Upper lobe of right lung (tissue), 1 donor: ENCODE results near the gene EDARADD. TPM values are rescaled to one million over a fixed set of nuclear protein-coding genes. Genes with fewer than 3 reads are reported as not detected.
"Not testable (repeated sequence)": the region's sequence is repeated elsewhere in the genome, so short reads cannot be mapped to it uniquely, and the experiment has no call there.

ENCODE experiments used
- ATAC-seq: fragments of 200-7000 bp; cut with Tn5 transposase; one replicate; pipeline ENCODE4 v1.9.1; 2020; ENCODE audit warnings: mild to moderate bottlenecking, moderate library complexity
- DNase-seq: peaks from one replicate; pipeline ENCODE4 v3.0.0-alpha.2; 2020
- H3K27ac ChIP-seq: fragments of 200-600 bp; one replicate; pipeline ENCODE4 v1.8.0; 2022
- H3K27me3 ChIP-seq: fragments of 200-600 bp; one replicate; pipeline ENCODE4 v1.8.0; 2022; ENCODE audit warnings: mild to moderate bottlenecking
- H3K36me3 ChIP-seq: fragments of 200-600 bp; one replicate; pipeline ENCODE4 v1.8.0; 2022
- H3K4me1 ChIP-seq: fragments of 200-600 bp; one replicate; pipeline ENCODE4 v1.8.0; 2022
- H3K4me3 ChIP-seq: fragments of 200-600 bp; one replicate; pipeline ENCODE4 v1.8.0; 2022; ENCODE audit warnings: mild to moderate bottlenecking
- H3K9me3 ChIP-seq: fragments of 200-600 bp; one replicate; pipeline ENCODE4 v1.8.0; 2022
- intact Hi-C: fragments of 100-400 bp; cut with DNase I; formaldehyde crosslinking; loops from one replicate; pipeline ENCODE4 v1.11.0; 2022
- long read RNA-seq: library from polyadenylated mRNA; unstranded; transcript quantifications from one replicate; pipeline ENCODE4 v2.0.0, GENCODE V29; 2021
- total RNA-seq: library from RNA; stranded (reverse); fragmentation: NEBNext Ultra II Directional; extraction: Animal tissue kit (Norgen Biotek cat#: 25700); gene quantifications from one replicate; pipeline ENCODE4 v1.2.1, GENCODE V29; 2021
- TF ChIP-seq, protein P1 (sequence below): fragments of 200-600 bp; IDR thresholded peaks from one replicate; pipeline ENCODE4 v1.8.0; 2022; ENCODE audit warnings: antibody characterized with exemption
- donor health status: DM: no; HTN: yes; CAD: no; lungs with severe emphysema.

Gene EDARADD
- total RNA-seq, result 0.78 TPM
- long read RNA-seq, partial matches to known transcripts, result 0 of 1 reads
- long read RNA-seq, other reads (novel, unspliced or antisense), result 0 of 1 reads

- intact Hi-C loops, result no loop called here
These were observed at the start of gene EDARADD for GRCh38 chr1:236393681-236394481. TSS of gene EDARADD (plus strand) at chr1:236394286. CDS start at chr1:236394445, 159 bp downstream.

DNA sequence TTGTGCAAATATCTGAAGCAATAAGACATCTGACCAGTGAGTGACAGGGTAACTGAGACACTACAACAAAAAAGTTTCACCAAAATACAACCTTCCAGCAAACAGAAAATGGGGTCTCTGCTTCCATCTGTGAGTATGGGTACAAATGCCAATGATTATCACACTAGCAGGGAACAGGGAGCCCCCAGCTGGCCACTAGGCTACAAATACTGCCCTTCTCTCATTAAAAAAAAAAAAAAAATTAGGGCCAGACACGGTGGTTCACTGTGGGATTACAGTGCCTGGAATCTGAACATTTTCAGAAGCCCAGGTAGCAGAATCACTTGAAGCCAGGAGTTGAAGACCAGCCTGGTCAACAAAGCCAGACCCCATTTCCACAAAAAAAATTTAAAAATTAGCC, 48.4 kb upstream of the EDARADD start:
- Histone ChIP-seq H3K36me3 (no peaks in the 10 kb centered on the region), H3K27ac (no peak overlapping the region), H3K9me3 (no peaks in the 10 kb centered on the region), H3K27me3 (no peaks in the 10 kb centered on the region), H3K4me1 (no peaks in the 10 kb centered on the region), H3K4me3 (no peak overlapping the region)
- TF ChIP-seq, protein P1, sequence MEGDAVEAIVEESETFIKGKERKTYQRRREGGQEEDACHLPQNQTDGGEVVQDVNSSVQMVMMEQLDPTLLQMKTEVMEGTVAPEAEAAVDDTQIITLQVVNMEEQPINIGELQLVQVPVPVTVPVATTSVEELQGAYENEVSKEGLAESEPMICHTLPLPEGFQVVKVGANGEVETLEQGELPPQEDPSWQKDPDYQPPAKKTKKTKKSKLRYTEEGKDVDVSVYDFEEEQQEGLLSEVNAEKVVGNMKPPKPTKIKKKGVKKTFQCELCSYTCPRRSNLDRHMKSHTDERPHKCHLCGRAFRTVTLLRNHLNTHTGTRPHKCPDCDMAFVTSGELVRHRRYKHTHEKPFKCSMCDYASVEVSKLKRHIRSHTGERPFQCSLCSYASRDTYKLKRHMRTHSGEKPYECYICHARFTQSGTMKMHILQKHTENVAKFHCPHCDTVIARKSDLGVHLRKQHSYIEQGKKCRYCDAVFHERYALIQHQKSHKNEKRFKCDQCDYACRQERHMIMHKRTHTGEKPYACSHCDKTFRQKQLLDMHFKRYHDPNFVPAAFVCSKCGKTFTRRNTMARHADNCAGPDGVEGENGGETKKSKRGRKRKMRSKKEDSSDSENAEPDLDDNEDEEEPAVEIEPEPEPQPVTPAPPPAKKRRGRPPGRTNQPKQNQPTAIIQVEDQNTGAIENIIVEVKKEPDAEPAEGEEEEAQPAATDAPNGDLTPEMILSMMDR, result no peak
- ATAC-seq (no peak), DNase-seq (no peak)
- intact Hi-C loops, result no loop called here

More at GRCh38 chr1:236393681-236394481, at the start of gene EDARADD:
- Histone ChIP-seq H3K4me1 (peaks cover 9% of the 10 kb centered on the region), H3K36me3 (no peaks in the 10 kb centered on the region), H3K27ac (no peak within 1 kb of the TSS), H3K27me3 (peaks cover 32% of the 10 kb centered on the region), H3K4me3 (peak within 1 kb of the TSS; percentile 53), H3K9me3 (no peaks in the 10 kb centered on the region)
- no peak for ATAC-seq
- no peak for DNase-seq
- TF ChIP-seq, protein P1, result no peak

DNA sequence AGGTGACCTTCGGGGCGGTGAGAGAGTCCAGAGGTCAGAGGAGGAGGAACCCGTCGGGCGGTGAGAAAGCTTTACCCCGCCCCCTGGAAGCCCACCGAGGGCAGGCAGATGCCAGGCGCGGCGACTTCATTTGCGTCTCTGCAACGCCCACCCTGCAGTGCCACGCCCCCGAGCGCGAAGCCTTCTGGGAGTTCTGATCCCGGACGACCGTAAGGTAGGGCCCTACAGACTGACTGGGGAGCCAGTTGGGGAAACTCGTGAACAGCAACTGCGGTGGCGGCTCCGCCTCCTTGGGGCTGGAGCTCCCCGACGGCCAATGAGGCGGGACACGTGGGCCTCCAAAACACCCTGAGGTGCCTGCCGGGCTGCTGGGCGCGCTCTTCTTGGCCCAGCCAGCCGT, 46.0 kb upstream of the EDARADD start:
- Histone ChIP-seq H3K4me1 (no peaks in the 10 kb centered on the region), H3K27ac (no peak overlapping the region), H3K27me3 (no peaks in the 10 kb centered on the region), H3K4me3 (no peak overlapping the region), H3K36me3 (no peaks in the 10 kb centered on the region), H3K9me3 (no peaks in the 10 kb centered on the region)
- intact Hi-C loops, result no loop called here
- no peak for DNase-seq
- TF ChIP-seq, protein P1, result no peak
- no peak for ATAC-seq

- H3K4me1 ChIP-seq, result no peaks in the 10 kb centered on the region
- no peaks in the 10 kb centered on the region for H3K36me3 ChIP-seq
- H3K4me3 ChIP-seq, result no peak overlapping the region
- intact Hi-C loops, result no loop called here
- ATAC-seq, result no peak
- no peaks in the 10 kb centered on the region for H3K27me3 ChIP-seq
- no peak overlapping the region for H3K27ac ChIP-seq
- H3K9me3 ChIP-seq, result no peaks in the 10 kb centered on the region
- TF ChIP-seq, protein P1, result no peak
- DNase-seq, result no peak
These were observed 43.8 kb upstream of the EDARADD start for GRCh38 chr1:236350308-236350707.

- ATAC-seq (no peak), DNase-seq (no peak)
- no peaks in the 10 kb centered on the region for H3K4me1 ChIP-seq
- H3K27me3 ChIP-seq, result no peaks in the 10 kb centered on the region
- no peak overlapping the region for H3K27ac ChIP-seq
- H3K9me3 ChIP-seq, result no peaks in the 10 kb centered on the region
- no peak overlapping the region for H3K4me3 ChIP-seq
- no peaks in the 10 kb centered on the region for H3K36me3 ChIP-seq
- TF ChIP-seq, protein P1, result no peak
- intact Hi-C loops, result no loop called here
These were observed 42.1 kb upstream of the EDARADD start for GRCh38 chr1:236351875-236352573.

- H3K9me3 ChIP-seq, H3K27me3 ChIP-seq, ATAC-seq, H3K27ac ChIP-seq, intact Hi-C loops, DNase-seq, H3K4me1 ChIP-seq, H3K4me3 ChIP-seq, H3K36me3 ChIP-seq: not testable (repeated sequence)
These were observed 41.3 kb upstream of the EDARADD start for GRCh38 chr1:236352747-236353146.
